GM20000 (cell line): ENCODE results near the gene YIPF1.
"Not testable (repeated sequence)": the region's sequence is repeated elsewhere in the genome, so short reads cannot be mapped to it uniquely, and the experiment has no call there.

Source experiments
- DNase-seq: peaks from one replicate; pipeline ENCODE4 v3.0.0; 2012; ENCODE audit warnings: low spot score
- CTCF ChIP-seq: IDR thresholded peaks from 2 replicates; pipeline ENCODE4 v1.5.1; 2012; ENCODE audit warnings: mild to moderate bottlenecking, control low read depth; ENCODE audit errors: extremely low read depth, missing control alignments

The YIPF1 gene

GRCh38 chr1:53894644-53895043, 5.0 kb upstream of the YIPF1 start:
- DNase-seq: no peak
- TF ChIP-seq CTCF: no peak

- DNase-seq: no peak
- no peak for TF ChIP-seq CTCF
These were observed 4.5 kb upstream of the YIPF1 start, which contains the start of gene DIO1 for GRCh38 chr1:53893999-53894636. DIO1 (plus strand) TSS chr1:53894187; CDS start chr1:53894211, 24 bp downstream.

GRCh38 chr1:53892911-53893310, 3.3 kb upstream of the YIPF1 start:
- no peak for TF ChIP-seq CTCF

GRCh38 chr1:53891678-53892077, 2.1 kb upstream of the YIPF1 start:
- TF ChIP-seq CTCF: no peak
- no peak for DNase-seq

More at GRCh38 chr1:53892911-53893310, 3.3 kb upstream of the YIPF1 start:
- peak; percentile 26 for DNase-seq

GRCh38 chr1:53891018-53891417, 1.4 kb upstream of the YIPF1 start:
- TF ChIP-seq CTCF: no peak
- no peak for DNase-seq

GRCh38 chr1:53890522-53890941, 935 bp upstream of the YIPF1 start:
- no peak for DNase-seq
- no peak for TF ChIP-seq CTCF

- no peak for DNase-seq
These were observed 916 bp downstream of the YIPF1 start for GRCh38 chr1:53888681-53889080.

GRCh38 chr1:53883600-53883999, 6.0 kb downstream of the YIPF1 start:
- not testable (repeated sequence) for DNase-seq

More at GRCh38 chr1:53888681-53889080, 916 bp downstream of the YIPF1 start:
- no peak for TF ChIP-seq CTCF

GRCh38 chr1:53881853-53882252, 7.7 kb downstream of the YIPF1 start:
- DNase-seq: not testable (repeated sequence)
